Cardiac fibroblast (primary cell): ENCODE results near the gene EFNA3.
A peak's percentile ranks its signal among the peaks of the same experiment; 100 is the strongest.

ENCODE experiments used
- DNase-seq, 2 donors: peaks; one replicate each; pipeline versions ENCODE4 v3.0.0 to v3.0.0-alpha.2; 2010; ENCODE audit warnings: low read depth in 2 of 2
- H3K4me3 ChIP-seq, 2 donors: replicated peaks in 1 of 2; 1 replicate in 1 of 2; 2 replicates in 1 of 2; pipeline ENCODE4 v1.5.1; 2011; ENCODE audit warnings: low read depth in 2 of 2, low read length in 2 of 2, mild to moderate bottlenecking in 2 of 2, moderate library complexity in 1 of 2
- TF ChIP-seq, protein P1 (sequence below): IDR thresholded peaks from one replicate; pipeline ENCODE4 v1.5.1; 2011; ENCODE audit warnings: low read depth, mild to moderate bottlenecking, low read length, inconsistent platforms

The EFNA3 gene

DNA sequence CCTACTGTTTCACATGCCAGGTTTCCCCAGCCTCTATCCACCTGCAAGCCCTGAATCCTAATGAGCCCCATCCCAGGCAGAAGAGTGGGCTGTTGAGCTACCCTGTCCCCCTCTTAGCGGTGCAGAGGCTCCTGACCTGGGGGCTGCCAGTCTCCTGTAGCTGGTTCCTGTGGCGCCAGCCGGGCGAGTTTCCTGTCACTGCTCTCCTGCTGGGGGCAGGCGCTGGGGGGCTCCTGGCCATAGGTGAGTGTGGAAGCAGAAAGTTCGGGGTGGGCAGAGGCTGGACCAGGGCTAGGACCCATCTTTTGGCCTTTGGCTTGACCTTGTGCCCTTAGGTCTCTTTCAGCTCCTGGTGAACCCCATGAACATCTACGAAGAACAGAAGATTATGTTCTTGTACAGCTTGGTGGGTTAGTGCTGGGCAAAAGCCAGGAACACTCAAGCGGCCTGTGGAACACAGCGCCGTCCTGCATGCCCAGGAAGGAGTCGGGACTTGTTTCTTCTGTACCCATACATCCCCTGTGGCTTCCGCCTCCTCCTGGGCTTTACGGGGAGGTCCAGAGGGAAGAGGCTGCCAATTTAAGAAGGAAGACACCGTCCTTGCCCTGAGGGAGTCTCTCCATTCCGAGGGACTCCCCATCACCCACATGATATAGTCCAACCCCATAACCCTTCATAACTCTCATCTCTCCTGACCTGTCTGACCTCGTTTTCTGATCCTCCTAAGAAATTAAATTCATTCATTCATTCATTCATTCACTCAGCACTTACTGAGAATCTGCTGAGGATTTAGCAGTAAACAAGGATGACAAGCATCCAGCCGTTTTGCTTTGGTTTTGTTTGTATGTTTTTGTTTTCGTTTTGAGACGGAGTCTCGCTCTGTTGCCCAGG lies 44.1 kb upstream of the EFNA3 start:
- no peak overlapping the region for H3K4me3 ChIP-seq
- no peak for DNase-seq
- TF ChIP-seq, protein P1, sequence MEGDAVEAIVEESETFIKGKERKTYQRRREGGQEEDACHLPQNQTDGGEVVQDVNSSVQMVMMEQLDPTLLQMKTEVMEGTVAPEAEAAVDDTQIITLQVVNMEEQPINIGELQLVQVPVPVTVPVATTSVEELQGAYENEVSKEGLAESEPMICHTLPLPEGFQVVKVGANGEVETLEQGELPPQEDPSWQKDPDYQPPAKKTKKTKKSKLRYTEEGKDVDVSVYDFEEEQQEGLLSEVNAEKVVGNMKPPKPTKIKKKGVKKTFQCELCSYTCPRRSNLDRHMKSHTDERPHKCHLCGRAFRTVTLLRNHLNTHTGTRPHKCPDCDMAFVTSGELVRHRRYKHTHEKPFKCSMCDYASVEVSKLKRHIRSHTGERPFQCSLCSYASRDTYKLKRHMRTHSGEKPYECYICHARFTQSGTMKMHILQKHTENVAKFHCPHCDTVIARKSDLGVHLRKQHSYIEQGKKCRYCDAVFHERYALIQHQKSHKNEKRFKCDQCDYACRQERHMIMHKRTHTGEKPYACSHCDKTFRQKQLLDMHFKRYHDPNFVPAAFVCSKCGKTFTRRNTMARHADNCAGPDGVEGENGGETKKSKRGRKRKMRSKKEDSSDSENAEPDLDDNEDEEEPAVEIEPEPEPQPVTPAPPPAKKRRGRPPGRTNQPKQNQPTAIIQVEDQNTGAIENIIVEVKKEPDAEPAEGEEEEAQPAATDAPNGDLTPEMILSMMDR, result no peak

DNA sequence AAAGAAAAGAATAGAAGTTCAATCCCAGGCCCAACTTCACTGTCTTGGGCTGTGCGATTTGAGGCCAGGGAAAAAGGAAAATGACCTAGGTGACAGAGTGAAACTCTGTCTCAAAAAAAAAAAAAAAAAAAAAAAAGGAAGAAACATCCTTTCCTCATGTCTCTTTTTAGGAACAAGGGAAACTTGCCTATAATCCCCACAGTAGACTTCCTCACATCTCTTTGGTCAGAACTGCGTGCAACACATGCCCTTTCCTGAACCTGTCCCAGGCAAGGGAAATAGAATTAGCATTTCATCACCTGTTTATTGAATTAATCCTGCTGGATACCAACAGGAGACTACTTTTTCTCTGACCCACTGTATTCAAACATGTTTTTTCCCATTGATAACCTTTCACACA lies 42.7 kb upstream of the EFNA3 start:
- TF ChIP-seq, protein P1, result no peak
- no peak overlapping the region for H3K4me3 ChIP-seq
- no peak for DNase-seq

DNA sequence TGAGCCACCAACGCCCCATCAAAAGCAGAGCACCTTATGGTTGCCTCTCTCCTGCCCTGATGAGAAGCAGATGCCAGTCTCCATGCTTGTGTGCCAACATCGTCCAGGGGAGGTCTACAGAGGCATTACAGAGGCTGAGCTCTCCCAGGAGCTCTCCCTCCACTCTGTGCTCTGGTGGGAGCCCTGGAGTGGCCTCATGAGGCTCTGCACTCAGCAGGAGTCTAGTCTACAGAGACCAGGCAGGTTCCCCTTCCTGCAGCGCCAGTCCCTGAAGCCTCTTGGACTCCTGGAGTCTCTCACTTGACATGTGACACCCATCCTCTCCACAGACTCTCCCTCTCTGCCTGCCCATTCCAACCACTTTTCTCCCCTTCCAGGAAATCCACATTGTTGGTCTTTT lies 41.6 kb upstream of the EFNA3 start:
- TF ChIP-seq, protein P1, result no peak
- no peak overlapping the region for H3K4me3 ChIP-seq
- DNase-seq, result no peak

DNA sequence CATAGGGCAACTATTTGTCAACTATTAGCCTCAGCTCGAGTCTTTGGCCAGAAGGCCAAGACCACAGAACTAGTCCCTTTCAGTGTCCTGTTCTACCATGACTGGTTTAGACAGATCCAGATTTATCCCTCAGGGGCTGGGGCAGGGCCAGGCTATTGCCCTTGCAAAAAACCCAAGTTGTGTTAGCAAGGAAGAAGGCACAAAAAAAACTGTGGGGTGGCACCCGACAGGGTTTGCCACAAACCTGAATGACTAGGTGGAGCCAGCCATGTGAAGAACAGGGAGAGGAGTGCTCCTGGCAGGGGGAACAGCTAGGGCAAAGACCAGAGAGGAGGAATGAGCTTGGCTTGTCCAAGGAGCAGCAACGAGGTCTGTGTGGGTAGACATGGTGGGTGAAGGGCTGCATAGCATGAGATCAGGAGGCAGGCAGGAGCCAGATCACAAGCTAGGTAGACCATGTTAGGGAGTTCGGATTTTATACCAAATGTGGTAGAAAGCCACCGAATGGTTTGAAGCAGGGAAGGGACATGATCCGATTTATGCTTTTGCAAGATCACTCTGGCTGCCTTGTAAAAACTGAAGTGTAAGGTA lies 40.7 kb upstream of the EFNA3 start:
- no peak for DNase-seq
- no peak overlapping the region for H3K4me3 ChIP-seq
- TF ChIP-seq, protein P1, result no peak

DNA sequence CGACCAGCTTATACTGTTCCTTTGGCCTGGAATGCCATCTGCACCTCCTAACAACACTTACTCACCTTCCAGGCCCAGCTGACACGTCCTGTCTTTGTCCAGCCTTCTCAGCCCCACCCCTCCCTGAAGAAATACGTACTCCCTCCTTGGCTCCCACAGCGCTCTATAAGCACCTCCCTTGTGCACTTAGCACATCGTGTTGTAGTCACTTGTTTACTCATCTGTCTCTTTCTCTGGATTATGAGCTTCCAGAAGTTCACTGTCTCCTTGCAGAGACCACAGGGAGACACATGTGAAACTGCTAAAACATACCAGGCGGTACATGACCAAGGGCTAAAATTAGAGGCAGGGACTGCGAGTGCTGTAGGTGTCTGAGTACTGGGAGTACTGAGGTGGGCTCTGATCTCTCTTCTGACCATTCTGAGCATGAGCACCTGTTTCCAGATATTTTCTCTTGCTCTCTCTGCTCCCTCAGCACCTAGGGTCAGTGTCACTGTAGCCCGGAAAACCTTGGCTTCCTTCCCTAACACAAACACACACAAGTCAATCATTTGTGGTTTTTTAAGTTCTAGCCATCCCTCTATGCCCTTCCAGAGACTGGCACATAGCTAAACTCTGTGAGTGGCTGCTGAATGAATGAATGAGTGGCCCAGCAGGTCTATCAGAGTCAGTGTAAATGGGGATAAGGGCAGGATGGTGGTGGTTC lies 39.9 kb upstream of the EFNA3 start:
- no peak overlapping the region for H3K4me3 ChIP-seq
- TF ChIP-seq, protein P1, result no peak
- DNase-seq, result peak; percentile 42 to 71

DNA sequence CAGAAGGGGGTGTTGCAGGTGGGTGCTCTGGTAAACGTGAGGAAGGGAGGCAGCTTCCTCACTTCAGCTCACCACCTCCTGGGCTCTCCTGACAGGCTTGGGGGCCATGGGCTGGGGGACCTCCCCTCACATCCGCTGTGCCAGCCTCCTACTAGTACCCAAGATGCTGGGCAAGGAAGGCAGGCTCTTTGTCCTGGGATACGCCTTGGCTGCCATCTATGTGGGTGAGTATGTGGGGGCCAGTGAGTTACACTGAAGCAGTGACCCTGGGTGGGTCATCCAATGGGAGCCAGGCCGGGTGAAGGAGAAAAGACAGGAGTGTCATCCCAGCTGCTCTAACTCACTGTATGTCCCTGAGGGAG lies 39.3 kb upstream of the EFNA3 start:
- no peak overlapping the region for H3K4me3 ChIP-seq
- TF ChIP-seq, protein P1, result no peak
- no peak for DNase-seq
